ENCODE data around the gene RAVER2.
"Not testable (repeated sequence)": the region's sequence is repeated elsewhere in the genome, so short reads cannot be mapped to it uniquely, and the experiment has no call there.

The RAVER2 gene

DNA sequence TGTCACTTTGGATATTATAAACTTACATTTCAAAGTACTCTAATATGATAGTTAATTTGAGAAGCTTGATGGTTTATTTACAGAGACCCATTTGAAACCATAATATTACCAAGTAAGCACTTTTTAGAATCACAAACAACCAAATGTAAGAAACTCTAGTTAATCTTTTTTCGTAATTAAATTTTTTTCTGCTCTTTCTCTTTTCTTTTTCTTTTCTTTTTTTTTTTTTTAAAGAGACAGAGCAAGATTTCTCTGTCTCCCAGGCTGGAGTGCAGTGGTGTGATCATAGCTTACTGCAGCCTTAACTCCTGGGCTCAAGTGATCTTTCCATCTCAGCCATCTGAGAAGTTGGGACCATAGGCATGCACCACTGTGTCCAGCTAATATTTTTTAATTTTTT is 5.2 kb downstream of the RAVER2 start:
- no peak for DNase-seq

DNA sequence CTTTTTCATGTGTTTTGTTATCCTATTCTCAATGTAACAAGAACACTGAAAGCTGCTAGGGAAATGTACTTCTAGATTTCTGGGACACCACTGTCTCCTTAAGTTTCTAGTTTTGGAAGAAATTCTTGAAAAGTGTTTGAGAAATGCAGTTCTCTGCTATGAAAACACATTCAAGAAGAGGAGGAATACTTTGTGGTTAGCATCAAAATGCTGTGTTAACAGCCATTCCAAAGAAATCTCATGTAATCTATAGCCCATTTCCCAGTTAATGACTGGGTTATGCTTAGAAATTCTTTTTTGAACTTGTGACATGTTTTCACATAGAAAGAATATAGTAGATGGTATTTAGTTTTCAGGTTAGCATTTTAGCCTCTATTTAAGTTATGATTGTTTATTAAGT is 6.0 kb downstream of the RAVER2 start:
- DNase-seq = no peak

DNA sequence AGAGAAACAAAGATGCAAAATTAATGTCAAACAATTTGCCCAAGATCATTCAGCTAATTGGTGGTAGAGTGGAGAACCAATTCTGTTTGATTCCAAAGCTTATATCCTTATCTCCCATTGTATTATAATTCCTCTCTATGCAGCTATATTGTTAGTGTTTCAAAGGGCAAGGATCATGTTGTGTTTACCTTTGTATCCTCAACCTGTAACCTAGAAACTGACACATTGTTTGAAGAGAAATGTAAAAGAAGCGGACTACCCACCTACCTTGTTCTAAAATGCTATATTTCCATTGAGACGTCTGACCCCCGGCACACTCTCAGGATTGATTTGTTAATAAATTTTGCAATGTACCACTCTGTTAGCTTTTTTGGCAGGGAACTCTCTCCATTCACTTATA is 9.3 kb downstream of the RAVER2 start:
- no peak for DNase-seq

DNA sequence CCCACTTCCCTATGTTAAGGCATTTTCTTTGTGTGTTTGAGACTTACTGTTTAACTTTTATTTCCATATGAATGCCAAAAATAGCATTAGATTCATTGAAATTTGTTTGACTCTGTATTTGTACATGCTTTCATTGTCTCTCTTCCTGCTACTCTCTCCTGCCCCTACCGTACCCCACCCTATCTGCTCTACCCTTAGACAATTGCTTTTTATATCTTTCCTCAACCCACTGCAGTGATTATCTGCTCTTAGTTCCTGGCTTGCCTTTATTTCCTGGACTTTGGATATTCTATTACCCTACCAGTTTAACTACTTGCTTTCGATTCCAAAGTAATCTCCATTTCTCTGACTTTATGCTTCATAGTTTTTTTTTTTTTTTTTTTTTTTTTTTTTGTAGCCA is 10.5 kb downstream of the RAVER2 start:
- DNase-seq = no peak

DNA sequence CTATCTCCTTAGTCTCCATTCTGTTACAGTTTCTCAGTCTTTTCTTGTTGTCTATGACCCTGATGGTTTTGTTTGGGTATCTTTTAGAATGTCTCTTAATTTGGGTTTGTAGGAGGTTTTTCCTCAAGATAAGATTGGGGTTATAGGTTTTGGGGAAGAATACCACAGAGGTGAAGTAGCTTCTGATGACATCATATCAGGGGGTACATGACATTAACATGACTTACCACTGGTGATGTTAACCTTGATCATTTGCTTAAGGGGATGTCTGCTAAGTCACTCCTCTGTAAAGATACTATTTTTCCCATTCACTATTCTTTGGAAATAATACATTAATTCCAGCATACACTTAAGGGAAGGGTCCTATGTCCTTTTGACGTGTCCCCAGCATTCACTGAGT is 11.9 kb downstream of the RAVER2 start:
- DNase-seq = no peak

DNA sequence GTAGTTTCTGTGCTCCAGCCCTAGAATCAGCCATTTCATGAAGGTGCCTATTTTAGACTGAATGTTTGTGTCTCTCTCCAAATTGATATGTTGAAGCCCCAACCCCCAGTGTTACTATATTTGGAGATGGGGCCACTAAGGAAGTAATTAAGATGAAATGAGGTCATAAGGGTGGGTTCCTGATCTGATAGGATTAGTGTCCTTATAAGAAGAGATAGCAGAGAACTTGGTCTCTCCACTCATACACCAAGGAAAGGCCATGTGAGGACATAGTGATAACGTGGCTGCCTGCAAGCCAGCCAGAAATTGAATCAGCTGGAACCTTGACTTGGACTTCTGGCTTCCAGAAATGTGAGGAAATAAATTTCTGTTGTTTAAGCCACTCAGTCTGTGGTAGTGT is 12.3 kb downstream of the RAVER2 start:
- DNase-seq = no peak

DNA sequence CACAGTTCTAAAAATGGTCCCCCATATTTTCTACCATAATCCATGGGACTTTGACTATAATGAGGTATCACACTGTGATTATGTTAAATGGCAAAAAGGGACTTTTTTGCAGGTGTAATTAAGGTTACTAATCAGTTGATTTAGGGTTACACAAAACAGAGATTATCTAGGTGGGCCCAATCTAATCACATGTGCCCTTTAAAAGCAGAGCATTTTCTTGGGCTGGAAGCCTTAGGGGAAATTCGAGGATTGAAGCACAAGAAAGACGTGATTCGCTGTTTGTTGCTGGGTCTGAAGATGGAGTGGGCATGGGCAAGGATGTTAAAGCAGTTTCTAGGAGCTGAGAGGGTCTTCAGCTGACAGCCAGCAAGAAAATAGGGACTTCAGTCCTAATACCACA is 13.4 kb downstream of the RAVER2 start:
- DNase-seq = no peak

DNA sequence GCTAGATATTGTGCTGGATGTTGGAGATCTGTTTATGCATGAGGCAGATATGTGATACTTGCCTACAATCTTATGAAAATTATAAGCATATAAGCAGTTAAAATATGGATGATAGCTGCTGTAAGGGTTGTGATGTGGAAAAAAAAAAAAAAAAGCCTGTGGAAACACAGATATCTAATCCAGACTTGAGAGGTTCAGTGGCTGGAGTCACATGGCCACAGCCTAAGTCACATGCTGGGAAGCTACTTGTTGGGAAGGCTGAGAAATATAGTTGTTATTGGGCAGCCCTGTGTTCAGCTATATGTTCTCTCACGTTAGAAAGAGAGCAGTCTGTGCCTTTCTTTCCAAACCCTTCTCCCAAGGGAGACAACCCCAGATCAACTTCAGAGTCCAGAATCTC is 15.1 kb downstream of the RAVER2 start:
- DNase-seq = no peak

DNA sequence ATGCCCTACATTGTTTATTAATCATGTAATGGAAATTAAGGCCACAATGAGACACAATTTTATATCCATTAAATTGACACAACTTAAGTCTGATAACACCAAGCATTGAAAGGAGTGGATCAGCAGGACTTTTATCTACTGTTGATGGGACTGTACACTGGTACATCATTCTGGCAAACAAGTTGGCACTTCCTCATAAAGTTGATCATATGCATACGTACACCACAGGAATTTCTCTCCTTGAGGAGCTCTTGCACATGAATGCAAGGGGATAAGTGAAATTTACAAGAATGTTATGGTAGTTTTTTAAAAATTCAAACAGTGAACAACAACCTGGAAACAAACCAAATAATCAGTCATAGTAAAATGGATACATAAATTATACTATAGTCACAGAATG is 20.1 kb downstream of the RAVER2 start:
- DNase-seq = no peak

DNA sequence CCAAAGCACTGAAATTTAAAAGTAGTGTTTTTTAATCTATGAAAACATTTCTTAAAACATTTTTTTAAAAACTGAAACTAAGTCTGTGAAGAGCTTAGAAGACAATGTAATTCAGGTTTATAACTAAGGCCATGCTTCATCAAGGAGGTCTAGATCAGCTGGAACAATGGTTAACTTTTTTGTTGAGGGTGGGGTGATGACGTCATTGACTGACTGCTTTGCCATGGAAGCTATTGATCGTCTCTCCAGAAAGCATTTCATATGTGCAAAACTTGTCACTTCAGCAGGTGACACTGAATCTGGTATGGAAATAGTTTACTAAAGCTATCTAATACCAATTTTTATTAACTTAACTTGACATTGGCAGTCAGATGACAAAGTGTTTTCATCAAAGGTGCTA is 21.0 kb downstream of the RAVER2 start:
- no peak for DNase-seq

DNA sequence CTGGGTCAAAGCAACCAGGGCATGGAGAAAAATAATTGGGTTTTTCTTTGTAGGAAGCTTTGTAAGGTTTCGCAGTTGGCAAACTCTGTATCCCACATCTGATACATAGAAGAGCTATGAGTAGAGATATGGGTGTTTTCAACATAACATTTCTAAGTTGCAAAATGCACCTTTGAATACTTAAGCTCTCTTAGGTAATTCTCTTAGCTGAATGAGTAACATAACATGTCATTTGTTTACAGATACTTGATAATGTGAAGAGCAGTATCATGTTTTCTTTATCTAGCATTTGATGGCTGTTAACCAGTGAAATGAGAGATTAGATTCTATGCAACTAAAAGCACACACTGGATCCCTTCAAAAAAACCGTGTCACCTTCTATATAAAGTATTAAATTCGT is 21.6 kb downstream of the RAVER2 start:
- DNase-seq = no peak

DNA sequence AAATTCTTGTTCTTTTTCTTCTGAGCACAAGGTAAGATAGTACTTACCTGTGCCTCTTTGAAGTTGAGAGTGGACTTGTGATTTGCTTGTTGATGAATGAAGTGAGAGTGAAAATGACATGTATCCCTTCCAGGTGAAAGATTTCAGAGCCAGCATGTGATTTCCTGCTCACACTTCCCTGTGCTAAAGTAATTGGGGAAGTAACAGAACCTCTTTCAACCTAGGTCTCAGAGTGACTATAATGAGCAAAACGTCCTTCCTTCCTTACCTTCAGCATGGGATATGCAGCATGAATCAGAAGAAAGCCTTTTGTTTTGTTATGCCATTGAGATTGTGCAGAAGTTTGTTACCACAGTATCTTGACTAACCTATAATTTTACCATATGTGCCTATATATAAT is 24.6 kb downstream of the RAVER2 start:
- no peak for DNase-seq

DNA sequence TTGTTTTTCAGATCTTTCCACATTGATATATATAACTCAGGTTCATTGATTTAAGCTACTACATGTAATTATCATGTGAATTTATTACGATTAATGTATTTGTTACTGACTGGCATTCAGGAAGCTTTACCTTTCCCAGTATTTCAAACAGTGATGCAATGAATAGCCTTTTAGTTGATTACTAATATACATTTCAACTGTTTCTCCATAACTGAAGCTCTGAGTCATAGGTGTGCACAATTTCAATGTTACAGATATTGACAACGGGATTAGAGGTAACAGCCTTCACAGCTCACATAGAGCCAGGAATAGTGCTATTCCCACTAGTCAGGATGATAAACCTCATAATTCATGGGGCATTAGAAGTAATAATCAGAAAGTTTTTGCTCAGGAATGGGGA is 25.1 kb downstream of the RAVER2 start:
- DNase-seq = no peak

DNA sequence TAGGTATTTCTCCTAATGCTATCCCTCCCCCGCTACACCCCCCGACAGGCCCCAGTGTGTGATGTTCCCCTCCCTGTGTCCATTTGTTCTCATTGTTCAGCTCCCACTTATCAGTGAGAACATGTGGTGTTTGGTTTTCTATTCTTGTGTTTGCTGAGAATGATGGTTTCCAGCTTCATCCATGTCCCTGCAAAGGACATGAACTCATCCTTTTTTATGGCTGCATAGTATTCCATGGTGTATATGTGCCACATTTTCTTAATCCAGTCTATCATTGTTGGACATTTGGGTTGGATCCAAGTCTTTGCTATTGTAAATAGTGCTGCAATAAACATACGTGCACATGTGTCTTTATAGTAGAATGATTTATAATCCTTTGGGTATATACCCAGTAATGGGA is 28.4 kb downstream of the RAVER2 start:
- not testable (repeated sequence) for DNase-seq

DNA sequence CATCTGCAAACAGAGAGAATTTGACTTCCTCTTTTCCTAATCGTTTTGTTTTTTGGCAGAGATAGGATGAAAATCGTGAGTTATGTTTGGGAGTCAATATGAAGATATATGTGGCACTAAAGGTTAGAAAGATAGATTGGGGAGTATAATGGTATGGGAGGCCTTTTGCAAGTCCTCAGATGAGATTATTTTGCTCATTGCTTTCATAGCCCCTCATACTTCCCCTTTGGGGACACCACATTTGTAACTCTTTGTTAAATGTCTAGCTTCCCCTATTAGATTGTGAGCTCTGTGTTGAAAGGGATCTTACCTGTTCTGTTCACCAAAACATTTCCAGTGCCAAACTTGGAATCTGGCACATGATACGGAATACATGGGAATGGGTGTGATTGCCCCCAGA is 30.2 kb downstream of the RAVER2 start:
- no peak for DNase-seq

DNA sequence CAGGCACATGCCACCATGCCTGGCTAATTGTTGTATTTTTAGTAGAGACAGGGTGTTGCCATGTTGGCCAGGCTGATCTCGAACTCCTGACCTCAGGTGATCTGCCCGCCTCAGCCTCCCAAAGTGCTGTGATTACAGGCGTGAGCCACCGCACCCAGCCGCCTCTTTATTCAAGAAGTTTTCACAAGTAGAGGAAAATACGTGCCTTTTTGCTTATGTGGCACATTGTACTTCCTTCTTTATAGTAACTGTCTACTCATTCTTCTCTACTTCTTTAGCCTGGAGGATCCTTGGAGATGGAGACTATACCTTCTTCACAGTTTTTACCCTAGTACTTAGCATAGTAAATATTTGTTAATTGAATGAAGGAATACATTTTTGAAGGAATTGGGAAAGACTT is 37.2 kb downstream of the RAVER2 start:
- not testable (repeated sequence) for DNase-seq

DNA sequence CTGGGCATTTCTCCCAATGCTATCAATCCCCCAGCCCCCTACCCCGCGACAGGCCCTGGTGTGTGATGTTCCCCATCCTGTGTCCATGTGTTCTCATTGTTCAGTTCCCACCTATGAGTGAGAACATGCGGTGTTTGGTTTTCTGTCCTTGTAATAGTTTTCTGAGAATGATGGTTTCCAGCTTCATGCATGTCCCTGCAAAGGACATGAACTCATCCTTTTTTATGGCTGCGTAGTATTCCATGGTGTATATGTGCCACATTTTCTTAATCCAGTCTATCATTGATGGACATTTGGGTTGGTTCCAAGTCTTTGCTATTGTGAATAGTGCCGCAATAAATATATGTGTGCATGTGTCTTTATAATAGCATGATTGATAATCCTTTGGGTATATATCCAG is 38.0 kb downstream of the RAVER2 start:
- DNase-seq = not testable (repeated sequence)

DNA sequence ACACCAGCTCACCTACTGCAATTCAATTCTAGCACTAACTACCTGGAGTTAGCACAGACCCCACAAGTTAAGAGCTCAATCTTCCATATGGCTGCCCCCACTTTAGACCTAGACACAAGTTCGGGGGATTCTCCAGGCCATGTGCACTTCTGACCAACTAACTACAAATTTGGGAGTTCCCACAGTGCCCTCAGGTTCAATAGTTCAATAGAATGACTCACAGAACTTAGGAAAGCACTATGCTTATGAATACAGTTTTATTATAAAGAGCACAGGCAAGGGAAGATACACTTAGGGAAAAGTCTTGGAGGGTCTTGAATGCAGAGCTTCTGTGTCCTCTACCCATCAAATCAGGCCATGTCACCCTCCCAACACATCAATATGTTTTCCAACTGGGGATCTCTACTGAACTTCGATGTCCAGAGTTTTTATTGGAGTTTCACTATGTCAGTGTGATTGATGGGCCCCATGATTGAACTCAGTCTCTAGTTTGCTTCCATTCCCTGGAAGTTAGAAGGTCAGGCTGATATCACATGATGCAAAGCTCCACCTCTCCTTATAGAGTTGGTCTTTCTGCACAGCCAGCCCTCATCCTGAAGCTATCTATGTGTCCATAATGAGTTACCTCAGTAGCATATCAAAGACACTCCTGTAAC is 46.1 kb downstream of the RAVER2 start:
- DNase-seq = no peak

DNA sequence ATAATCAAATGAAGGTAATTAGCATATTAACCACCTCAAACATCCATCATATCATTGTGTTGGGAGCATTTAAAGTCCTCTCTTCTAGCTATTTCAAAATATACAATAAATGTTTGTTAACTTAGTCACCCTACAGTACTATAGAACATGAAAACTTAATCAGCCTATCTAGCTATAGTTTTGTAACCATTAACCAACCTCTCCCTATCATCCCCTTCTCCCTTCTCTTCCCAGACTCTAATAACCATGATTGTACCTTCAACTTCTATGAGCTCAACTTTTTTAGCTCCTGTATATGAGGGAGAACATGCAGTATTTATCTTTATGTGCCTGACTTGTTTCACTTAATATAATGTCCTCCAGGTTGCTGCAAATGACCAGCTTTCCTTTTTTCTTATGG is 54.0 kb downstream of the RAVER2 start:
- no peak for DNase-seq

DNA sequence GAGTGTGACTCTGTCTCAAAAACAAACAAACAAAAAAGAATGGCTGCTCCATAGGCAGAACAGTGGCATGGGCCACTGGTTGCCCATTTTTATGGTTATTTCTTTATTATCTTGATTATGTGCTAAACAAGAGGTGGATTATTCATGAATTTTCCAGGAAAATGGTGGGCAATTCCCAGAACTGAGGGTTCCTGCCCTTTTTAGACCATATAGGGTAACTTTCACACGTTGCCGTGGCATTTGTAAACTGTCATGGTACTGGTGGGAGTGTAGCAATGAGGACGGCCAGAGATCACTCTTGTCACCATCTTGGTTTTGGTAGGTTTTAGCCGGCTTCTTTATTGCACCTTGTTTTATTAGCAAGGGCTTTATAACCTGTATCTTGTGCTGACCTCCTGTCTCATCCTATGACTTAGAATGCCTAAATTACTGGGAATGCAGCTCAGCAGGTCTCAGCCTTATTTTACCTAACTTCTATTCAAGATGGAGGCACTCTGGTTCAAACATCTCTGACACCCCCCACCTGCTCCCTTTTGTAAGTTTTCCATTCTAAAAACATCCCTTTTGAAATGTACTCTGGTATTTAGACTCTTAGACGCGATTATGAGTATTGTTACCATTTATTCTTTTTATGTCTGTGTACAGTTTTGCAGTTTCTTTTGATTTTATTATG is 57.1 kb downstream of the RAVER2 start:
- DNase-seq = no peak

DNA sequence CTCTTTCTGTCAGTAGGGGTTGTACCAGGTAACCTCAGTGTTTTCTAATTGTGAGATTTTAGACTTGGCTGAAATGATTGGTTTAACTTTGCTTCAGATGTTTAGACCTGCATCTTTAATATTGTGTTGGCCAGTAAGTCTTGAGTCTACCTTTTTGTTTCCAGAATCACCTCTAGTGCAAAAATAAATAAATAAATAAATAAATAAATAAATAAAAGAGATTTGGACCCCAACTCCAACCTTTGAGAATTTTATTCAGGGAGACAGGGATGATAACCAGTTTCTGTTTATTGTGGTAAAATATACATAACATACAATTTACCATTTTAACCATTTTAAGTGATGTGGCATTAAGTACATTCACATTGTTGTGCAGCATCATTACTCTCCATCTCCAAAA is 64.4 kb downstream of the RAVER2 start:
- DNase-seq = no peak

DNA sequence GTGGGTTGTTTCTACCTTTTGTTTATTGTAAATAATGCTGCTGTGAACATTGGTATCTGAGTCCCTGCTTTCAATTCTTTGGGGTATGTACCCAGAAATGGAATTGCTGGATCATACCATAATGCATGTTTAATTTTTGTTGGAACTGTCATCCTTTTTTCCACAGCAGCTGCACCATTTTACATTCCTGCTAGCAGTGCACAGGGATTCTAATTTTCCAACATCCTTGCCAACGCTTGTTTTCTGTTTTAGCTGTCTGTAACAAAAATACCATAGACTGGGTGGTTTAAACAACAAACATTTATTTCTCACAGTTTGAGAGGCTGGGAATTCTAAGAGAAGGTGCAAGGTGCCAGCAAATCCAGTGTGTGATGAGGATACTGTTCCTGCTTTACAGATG is 65.1 kb downstream of the RAVER2 start:
- no peak for DNase-seq

DNA sequence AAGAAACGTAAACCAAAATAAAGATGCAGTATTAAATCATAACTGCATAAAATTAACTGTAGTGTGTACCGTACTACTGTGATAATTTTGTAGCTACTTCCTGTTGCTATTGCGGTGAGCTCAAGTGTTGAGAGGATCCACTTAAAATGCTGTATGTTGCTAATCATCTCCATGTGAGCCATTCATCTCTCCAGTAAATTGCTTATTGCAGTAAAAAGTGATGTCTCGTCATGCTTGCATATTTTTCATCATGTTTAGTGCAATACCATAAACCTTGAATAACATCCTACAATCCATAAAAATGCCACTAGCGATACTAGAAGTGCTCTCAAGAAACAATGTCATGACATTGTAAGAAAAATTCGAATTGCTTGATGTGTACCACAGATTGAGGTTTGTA is 66.3 kb downstream of the RAVER2 start:
- DNase-seq = no peak

DNA sequence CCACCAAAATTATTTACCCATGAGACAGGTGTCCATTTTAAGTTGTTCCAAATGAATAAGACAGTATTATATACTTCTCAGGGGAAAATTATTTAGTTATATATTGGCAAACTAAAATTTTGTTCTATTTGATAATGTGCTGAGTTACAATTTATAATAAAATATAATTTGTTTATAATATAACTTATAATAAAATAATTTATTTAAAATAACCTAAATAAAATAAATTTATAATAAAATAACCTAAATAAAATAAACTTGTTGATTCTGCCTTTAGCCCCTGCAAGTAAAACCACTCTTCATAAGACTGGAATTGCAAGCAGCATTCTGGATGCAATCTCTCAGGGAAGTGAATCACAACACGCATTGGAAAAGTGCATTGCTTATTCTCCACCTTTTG is 69.6 kb downstream of the RAVER2 start:
- no peak for DNase-seq

DNA sequence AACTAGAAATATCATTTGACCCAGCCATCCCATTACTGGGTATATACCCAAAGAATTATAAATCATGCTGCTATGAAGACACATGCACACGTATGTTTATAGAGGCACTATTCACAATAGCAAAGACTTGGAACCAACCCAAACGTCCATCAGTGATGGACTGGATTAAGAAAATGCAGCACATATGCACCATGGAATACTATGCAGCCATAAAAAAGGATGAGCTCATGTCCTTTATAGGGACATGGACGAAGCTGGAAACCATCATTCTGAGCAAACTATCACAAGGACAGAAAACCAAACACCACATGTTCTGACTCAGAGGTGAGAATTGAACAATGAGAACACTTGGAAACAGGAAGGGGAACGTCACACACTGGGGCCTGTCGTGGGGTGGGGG is 72.5 kb downstream of the RAVER2 start:
- DNase-seq = not testable (repeated sequence)
